Stimulated activated CD8-positive, alpha-beta memory T cell treated with anti-CD3 and anti-CD28 coated beads, Interleukin-15, amount 100 ng/mL, for 48 hours (primary cell): ENCODE results near the gene CNTNAP2.

Experiments
- DNase-seq, 2 donors: peaks; one replicate each; pipeline ENCODE4 v3.0.0-alpha.2; 2020; ENCODE audit warnings: low read depth in 2 of 2

The CNTNAP2 gene

GRCh38 chr7:146116521-146117222 lies at the start of gene CNTNAP2:
CNTNAP2 (plus strand) TSS chr7:146116801; CDS start chr7:146116877, 76 bp downstream.
- DNase-seq = no peak

DNA sequence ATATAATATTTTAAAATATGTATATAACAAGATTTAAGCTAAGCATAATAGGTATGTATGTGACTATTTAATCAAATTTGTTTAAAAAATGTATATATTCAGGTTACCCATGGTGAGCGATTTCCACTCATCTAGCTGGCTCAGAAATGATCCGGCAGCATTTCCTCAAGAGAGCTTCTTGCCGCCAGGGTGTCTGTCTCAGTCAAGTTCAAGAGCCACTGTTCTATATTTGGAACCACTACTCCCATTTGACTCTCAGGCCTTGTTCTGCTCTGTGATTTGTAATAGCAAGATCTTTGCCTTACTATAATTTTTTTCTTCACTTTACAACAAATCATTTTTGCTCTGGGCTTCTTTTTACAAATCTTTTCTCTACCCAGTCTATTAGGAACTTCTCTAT lies 48.7 kb upstream of the CNTNAP2 start:
- DNase-seq = no peak

- DNase-seq = no peak
These were observed 42.3 kb upstream of the CNTNAP2 start for GRCh38 chr7:146074195-146074765.

GRCh38 chr7:146076344-146076743 lies 40.3 kb upstream of the CNTNAP2 start:
- DNase-seq = no peak

- DNase-seq = no peak
These were observed 32.5 kb upstream of the CNTNAP2 start for GRCh38 chr7:146084086-146084485.

GRCh38 chr7:146090023-146090645 lies 26.5 kb upstream of the CNTNAP2 start:
- DNase-seq = no peak

DNA sequence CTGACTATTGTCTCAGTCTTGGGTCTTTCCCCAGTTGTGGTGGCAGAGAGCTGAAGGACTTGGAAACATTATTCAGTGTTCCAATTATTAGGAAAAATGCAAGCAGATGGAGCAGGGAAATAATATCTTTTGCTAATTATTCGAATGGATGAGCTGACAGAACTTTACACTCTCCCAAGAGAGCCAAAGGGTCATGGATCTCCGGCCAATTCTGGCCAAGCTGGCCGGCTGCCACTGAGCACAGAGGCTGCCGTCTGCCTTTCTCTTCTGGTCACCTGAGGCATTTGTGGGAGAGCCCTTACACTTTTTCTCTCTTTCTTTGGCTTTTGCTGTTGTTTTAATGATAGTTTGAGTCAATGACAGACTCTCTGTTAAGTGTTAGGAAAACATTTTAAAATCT lies 22.2 kb upstream of the CNTNAP2 start:
- DNase-seq = no peak

- no peak for DNase-seq
These were observed 19.6 kb upstream of the CNTNAP2 start for GRCh38 chr7:146096994-146097393.

DNA sequence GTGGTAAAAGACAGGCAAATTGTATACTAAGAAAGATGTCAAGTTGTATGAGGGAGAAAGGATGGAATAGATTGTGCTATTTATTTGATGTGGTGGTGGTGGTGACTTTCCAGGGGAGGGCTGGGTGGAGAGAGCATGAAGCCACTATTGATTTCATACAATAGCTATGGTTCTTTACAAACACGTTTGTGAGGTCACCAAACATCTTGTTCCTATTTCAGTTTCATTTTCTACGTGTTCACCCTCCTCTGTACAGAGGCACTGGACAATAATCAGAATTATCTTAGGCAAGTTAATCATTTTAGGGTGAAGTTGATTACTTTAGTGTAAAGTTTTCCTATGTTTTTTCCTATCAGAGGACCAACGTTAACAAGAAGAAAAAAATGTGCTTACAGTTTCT lies 10.3 kb upstream of the CNTNAP2 start:
- DNase-seq = no peak

GRCh38 chr7:146112755-146113154 lies 3.8 kb upstream of the CNTNAP2 start:
- no peak for DNase-seq

GRCh38 chr7:146115548-146115850 lies 1.1 kb upstream of the CNTNAP2 start:
- no peak for DNase-seq

DNA sequence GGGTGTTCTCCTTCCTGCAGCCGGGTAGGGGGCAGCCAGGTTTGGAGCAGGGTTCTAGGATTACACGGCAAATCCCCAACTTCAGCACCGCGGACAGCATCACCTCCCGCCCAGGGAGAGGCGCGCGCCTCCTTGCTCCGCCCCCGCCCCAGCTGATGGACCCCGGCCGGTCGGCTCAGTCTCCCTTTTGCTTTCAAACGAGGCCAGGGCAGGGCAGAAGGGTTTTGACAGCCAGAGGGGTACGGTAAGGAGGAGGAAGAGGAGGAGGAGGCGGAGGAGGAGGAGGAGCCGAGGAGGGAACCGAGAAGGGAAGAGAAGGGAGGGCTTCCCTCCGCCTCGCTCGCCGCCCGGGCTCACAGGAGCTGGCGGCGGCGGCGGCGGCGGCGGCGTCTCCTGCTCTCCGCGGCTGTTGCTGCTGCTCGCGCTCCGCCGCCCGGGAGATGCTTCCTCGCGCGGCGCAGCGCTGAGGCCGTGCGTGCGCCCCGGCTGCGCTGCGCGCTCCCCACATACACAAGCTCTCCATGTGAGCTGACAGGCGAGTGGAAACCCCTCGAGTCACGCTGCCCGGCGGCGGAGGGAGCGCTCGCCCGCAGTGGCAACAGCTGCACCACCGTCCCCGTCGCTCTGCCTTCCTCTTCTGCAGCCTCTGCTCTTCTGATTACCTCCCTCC lies 615 bp upstream of the CNTNAP2 start:
- DNase-seq = no peak

- DNase-seq = no peak
These were observed 975 bp downstream of the CNTNAP2 start for GRCh38 chr7:146117576-146117975.

DNA sequence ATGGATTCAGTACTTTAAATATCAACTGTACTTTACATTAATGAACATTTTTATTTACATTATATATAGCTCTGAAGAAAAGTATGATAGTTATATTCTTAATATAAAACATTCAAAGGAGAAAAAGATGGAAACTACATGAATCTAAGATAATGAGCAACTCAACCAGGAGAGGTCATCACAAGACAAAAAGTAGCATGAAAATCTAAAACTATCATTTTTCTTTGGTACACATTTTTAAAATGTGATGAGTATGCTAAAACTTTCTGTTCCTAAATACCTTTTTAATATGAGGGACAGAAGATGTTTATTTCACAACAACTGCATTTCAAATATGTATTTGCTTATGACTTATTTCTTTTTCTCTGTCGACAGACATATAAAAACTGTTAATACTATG lies 2.4 kb downstream of the CNTNAP2 start:
- DNase-seq = no peak

- no peak for DNase-seq
These were observed 7.1 kb downstream of the CNTNAP2 start for GRCh38 chr7:146123715-146124114.

GRCh38 chr7:146126767-146127509 lies 10.3 kb downstream of the CNTNAP2 start:
- no peak for DNase-seq

GRCh38 chr7:146129296-146129695 lies 12.7 kb downstream of the CNTNAP2 start:
- no peak for DNase-seq

DNA sequence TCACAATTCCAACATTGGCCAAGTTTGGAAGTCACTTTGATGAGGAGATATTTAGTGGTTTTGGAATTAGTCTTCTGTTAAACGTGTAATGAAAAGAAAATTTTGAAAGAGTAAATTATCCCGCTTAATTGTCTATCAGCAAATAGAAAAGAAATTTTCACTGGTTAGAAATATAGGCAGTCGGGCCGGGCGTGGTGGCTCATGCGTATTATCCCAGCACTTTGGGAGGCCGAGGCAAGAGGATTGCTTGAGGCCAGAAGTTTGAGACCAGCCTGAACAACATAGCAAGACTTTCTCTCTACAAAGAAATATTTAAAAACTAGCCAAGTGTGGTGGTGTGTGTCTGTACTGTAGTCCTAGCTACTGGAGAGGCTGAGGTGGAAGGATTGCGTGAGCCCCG lies 13.4 kb downstream of the CNTNAP2 start:
- no peak for DNase-seq

GRCh38 chr7:146131701-146132100 lies 15.1 kb downstream of the CNTNAP2 start:
- DNase-seq = no peak

DNA sequence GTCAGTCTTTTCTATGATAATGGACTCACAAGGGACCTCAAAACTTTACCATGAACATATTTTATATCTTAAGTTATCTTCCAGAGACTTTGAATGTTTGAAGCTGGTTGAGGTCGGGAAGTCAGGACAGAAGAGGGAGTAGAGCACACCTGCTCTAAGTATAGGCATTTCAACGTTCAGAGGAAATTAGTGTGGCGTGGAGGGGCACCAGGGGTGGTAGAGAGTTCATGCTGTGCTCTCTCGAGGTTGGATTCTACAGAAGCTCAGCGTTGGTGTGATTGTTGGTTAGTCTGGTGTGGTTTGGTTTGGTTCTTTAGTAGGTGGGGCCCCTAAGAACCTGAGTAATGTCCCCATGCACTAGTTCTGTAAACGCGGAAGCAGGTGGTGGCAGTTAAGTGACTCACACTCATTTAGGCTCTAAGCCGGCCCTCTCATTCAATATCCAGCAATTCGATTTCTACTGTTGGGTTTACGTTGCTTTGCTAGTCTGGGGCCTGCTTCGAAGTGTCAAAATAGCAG lies 19.8 kb downstream of the CNTNAP2 start:
- no peak for DNase-seq

GRCh38 chr7:146138926-146139325 lies 22.3 kb downstream of the CNTNAP2 start:
- no peak for DNase-seq
